HEK293T (cell line): ENCODE data around the gene CAMK2B.

Experiments
- CTCF ChIA-PET: fragments of 350-600 bp; formaldehyde crosslinking; extraction: SDS; loops from one replicate; lab custom pipeline; 2021; ENCODE audit warnings: antibody characterized with exemption, inconsistent platforms; lab: Yijun Ruan, JAX
- POLR2A ChIA-PET: fragments of 350-600 bp; formaldehyde crosslinking; extraction: SDS; loops from one replicate; lab custom pipeline; 2020; ENCODE audit warnings: antibody characterized with exemption, inconsistent platforms; lab: Yijun Ruan, JAX
- DNase-seq: peaks from one replicate; pipeline ENCODE4 v3.0.0; 2012; ENCODE audit warnings: mixed read lengths; ENCODE audit errors: extremely low spot score
- ARNT ChIP-seq: fragments of 450-650 bp; IDR thresholded peaks from 2 replicates; pipeline ENCODE4 v1.6.1; 2017; ENCODE audit warnings: mild to moderate bottlenecking
- BHLHE40 ChIP-seq: fragments of 450-650 bp; IDR thresholded peaks from 2 replicates; pipeline ENCODE4 v1.6.1; 2016; ENCODE audit warnings: mild to moderate bottlenecking, moderate library complexity, borderline replicate concordance
- CTBP1 ChIP-seq: fragments of 450-650 bp; IDR thresholded peaks from 2 replicates; pipeline ENCODE4 v1.6.1; 2016; ENCODE audit warnings: borderline replicate concordance
- ELF4 ChIP-seq: fragments of 450-650 bp; IDR thresholded peaks from 2 replicates; pipeline ENCODE4 v1.6.1; 2017; ENCODE audit warnings: antibody characterized with exemption
- FOXA1 ChIP-seq: fragments of 450-650 bp; IDR thresholded peaks from 2 replicates; pipeline ENCODE4 v1.6.1; 2016; ENCODE audit warnings: mild to moderate bottlenecking
- FOXK2 ChIP-seq: fragments of 450-650 bp; IDR thresholded peaks from 2 replicates; pipeline ENCODE4 v1.6.1; 2016; ENCODE audit warnings: mild to moderate bottlenecking
- FOXM1 ChIP-seq: fragments of 450-650 bp; IDR thresholded peaks from 2 replicates; pipeline ENCODE4 v1.6.1; 2017; ENCODE audit warnings: mild to moderate bottlenecking, borderline replicate concordance
- HDGF ChIP-seq: fragments of 450-650 bp; IDR thresholded peaks from 2 replicates; pipeline ENCODE4 v1.6.1; 2017; ENCODE audit warnings: antibody characterized with exemption, borderline replicate concordance
- L3MBTL2 ChIP-seq: fragments of 450-650 bp; conservative IDR thresholded peaks from 2 replicates; pipeline ENCODE4 v1.6.1; 2016; ENCODE audit warnings: mild to moderate bottlenecking
- LEF1 ChIP-seq: fragments of 450-650 bp; IDR thresholded peaks from 2 replicates; pipeline ENCODE4 v1.6.1; 2017; ENCODE audit warnings: mild to moderate bottlenecking, borderline replicate concordance
- NFRKB ChIP-seq: fragments of 450-650 bp; IDR thresholded peaks from 2 replicates; pipeline ENCODE4 v1.6.1; 2016; ENCODE audit warnings: mild to moderate bottlenecking, moderate library complexity
- PKNOX1 ChIP-seq: fragments of 450-650 bp; IDR thresholded peaks from 2 replicates; pipeline ENCODE4 v1.6.1; 2016
- SP1 ChIP-seq: fragments of 450-650 bp; IDR thresholded peaks from 2 replicates; pipeline ENCODE4 v1.6.1; 2017
- SUZ12 ChIP-seq: fragments of 450-650 bp; IDR thresholded peaks from 2 replicates; pipeline ENCODE4 v1.6.1; 2016; ENCODE audit warnings: mild to moderate bottlenecking
- TARDBP ChIP-seq: fragments of 450-650 bp; IDR thresholded peaks from 2 replicates; pipeline ENCODE4 v1.6.1; 2016
- ZNF384 ChIP-seq: fragments of 450-650 bp; IDR thresholded peaks from 2 replicates; pipeline ENCODE4 v1.6.1; 2016

The CAMK2B gene

GRCh38 chr7:44313621-44314031 lies 11.8 kb downstream of the CAMK2B start:
- CTCF ChIA-PET = no interaction called here
- peak; percentile 7 for DNase-seq
- POLR2A ChIA-PET = no interaction called here
- TF ChIP-seq TARDBP = no peak
- no peak for TF ChIP-seq SP1
- no peak for TF ChIP-seq PKNOX1
- no peak for TF ChIP-seq ELF4
- TF ChIP-seq FOXK2 = no peak
- no peak for TF ChIP-seq L3MBTL2
- TF ChIP-seq FOXA1 = no peak
- TF ChIP-seq ZNF384 = no peak
- no peak for TF ChIP-seq HDGF
- no peak for TF ChIP-seq LEF1
- TF ChIP-seq ARNT = no peak
- TF ChIP-seq CTBP1 = no peak
- TF ChIP-seq SUZ12 = no peak
- no peak for TF ChIP-seq NFRKB
- no peak for TF ChIP-seq BHLHE40

- TF ChIP-seq FOXK2 (no peak), FOXM1 (no peak), SP1 (no peak), FOXA1 (no peak), NFRKB (no peak), CTBP1 (no peak), L3MBTL2 (no peak), TARDBP (no peak), HDGF (no peak), LEF1 (no peak), BHLHE40 (no peak), ELF4 (no peak), PKNOX1 (no peak), SUZ12 (no peak)
- DNase-seq = no peak
- POLR2A ChIA-PET = no interaction called here
- CTCF ChIA-PET = no interaction called here
Measured at GRCh38 chr7:44313016-44313415, 12.4 kb downstream of the CAMK2B start.

GRCh38 chr7:44311561-44312495 lies 13.6 kb downstream of the CAMK2B start:
- ChIA-PET POLR2A (no interaction called here), CTCF (no interaction called here)
- DNase-seq = no peak
- TF ChIP-seq FOXM1 (no peak), ELF4 (no peak), PKNOX1 (no peak), HDGF (no peak), FOXA1 (no peak), NFRKB (no peak), TARDBP (no peak), SUZ12 (no peak), ZNF384 (no peak), ARNT (no peak), FOXK2 (no peak), LEF1 (no peak), CTBP1 (no peak), L3MBTL2 (no peak), BHLHE40 (no peak)

- ChIA-PET POLR2A (no interaction called here), CTCF (no interaction called here)
- no peak for DNase-seq
- TF ChIP-seq NFRKB = no peak
- TF ChIP-seq BHLHE40 = no peak
- no peak for TF ChIP-seq ELF4
Measured at GRCh38 chr7:44310221-44310848, 15.1 kb downstream of the CAMK2B start.

GRCh38 chr7:44309271-44310091 lies 15.9 kb downstream of the CAMK2B start:
- TF ChIP-seq ELF4 (no peak), BHLHE40 (no peak), TARDBP (no peak), HDGF (no peak), CTBP1 (no peak), NFRKB (no peak), ARNT (no peak), FOXA1 (no peak), PKNOX1 (no peak), SP1 (no peak), LEF1 (no peak), SUZ12 (no peak), FOXK2 (no peak), ZNF384 (no peak), L3MBTL2 (no peak), FOXM1 (no peak)
- CTCF ChIA-PET = no interaction called here
- no peak for DNase-seq
- POLR2A ChIA-PET = no interaction called here
